Cardiac fibroblast (primary cell): ENCODE results near the gene PTPRT.
"Not testable (repeated sequence)": the region's sequence is repeated elsewhere in the genome, so short reads cannot be mapped to it uniquely, and the experiment has no call there.

Experiments used
- DNase-seq, 2 donors: peaks; one replicate each; pipeline versions ENCODE4 v3.0.0 to v3.0.0-alpha.2; 2010; ENCODE audit warnings: low read depth in 2 of 2
- H3K4me3 ChIP-seq, 2 donors: replicated peaks in 1 of 2; 1 replicate in 1 of 2; 2 replicates in 1 of 2; pipeline ENCODE4 v1.5.1; 2011; ENCODE audit warnings: low read depth in 2 of 2, low read length in 2 of 2, mild to moderate bottlenecking in 2 of 2, moderate library complexity in 1 of 2
- TF ChIP-seq, protein P1 (sequence below): IDR thresholded peaks from one replicate; pipeline ENCODE4 v1.5.1; 2011; ENCODE audit warnings: low read depth, mild to moderate bottlenecking, low read length, inconsistent platforms

The PTPRT gene

DNA sequence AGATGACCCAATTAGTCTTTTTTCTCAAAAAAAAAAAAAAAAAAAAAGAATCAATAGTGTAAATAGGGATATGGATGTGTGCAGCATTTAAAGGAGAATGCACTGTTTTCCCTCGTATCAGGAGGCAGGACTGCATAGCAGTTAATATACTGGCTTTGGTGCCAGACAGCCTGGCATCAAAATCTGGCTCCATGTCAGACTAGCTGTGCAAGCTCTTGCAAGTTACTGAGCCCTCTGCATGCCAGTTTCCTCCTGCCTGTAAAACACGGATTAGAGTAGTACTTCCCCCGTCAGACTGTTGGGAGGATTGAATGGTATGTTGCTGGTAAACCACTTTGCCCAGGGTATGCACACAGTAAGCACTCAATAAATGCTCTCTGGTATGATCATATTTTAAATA, 977.3 kb downstream of the PTPRT start:
- TF ChIP-seq, protein P1, sequence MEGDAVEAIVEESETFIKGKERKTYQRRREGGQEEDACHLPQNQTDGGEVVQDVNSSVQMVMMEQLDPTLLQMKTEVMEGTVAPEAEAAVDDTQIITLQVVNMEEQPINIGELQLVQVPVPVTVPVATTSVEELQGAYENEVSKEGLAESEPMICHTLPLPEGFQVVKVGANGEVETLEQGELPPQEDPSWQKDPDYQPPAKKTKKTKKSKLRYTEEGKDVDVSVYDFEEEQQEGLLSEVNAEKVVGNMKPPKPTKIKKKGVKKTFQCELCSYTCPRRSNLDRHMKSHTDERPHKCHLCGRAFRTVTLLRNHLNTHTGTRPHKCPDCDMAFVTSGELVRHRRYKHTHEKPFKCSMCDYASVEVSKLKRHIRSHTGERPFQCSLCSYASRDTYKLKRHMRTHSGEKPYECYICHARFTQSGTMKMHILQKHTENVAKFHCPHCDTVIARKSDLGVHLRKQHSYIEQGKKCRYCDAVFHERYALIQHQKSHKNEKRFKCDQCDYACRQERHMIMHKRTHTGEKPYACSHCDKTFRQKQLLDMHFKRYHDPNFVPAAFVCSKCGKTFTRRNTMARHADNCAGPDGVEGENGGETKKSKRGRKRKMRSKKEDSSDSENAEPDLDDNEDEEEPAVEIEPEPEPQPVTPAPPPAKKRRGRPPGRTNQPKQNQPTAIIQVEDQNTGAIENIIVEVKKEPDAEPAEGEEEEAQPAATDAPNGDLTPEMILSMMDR = no peak
- DNase-seq = no peak
- H3K4me3 ChIP-seq = no peak overlapping the region

DNA sequence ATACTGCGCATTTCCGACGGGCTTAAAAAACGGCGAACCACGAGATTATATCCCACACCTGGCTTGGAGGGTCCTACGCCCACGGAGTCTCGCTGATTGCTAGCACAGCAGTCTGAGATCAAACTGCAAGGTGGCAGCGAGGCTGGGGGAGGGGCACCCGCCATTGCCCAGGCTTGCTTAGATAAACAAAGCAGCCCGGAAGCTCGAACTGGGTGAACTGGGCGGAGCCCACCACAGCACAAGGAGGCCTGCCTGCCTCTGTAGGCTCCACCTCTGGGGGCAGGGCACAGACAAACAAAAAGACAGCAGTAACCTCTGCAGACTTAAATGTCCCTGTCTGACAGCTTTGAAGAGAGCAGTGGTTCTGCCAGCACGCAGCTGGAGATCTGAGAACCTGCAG, 983.1 kb downstream of the PTPRT start:
- H3K4me3 ChIP-seq, DNase-seq: not testable (repeated sequence)

DNA sequence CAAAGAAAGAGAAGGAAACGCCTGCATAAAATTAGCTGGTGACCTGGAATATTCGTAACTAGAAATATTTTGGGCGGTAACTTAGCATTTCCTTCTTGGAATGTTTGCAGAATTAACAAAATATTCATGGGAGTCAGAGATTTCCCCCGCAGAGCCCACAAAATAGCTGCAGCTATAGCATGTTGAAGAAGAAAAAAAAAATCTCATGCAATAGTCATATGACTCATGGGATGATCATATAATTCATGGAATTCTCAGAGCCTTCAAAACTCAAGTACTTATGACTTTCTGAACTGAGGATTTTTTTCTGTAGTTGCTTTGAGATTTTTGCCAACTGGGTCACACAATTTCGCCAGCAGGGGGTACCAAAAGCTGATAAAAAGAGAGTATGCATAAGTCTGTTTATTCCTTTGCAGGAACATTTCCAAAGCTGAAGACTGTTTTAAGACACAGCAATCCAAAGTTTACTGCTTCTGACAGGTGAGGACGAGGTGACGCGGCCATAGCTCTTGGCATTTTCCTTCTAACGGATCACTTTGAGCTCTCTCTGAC, 985.5 kb downstream of the PTPRT start:
- TF ChIP-seq, protein P1 = no peak
- no peak overlapping the region for H3K4me3 ChIP-seq
- DNase-seq = peak; percentile 0 to 3

DNA sequence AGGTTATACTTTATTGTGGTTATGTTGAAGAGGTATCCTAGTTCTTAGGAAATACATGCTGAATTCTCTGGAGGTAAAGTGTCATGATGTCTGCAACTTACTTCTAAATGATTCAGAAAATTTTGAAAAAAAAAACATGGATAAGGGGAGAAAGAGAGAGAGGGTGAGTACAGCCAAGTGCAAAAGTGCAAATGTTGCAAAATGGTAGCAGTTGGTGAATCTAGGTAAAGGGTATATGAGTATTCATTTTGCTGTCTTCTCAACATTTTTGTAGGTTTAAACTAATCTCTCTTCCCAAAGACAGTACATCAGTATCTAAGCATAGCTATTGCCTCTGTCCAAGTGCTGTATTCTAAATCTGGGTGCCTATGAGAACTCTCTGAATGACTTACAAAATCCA, 992.1 kb downstream of the PTPRT start:
- TF ChIP-seq, protein P1 = no peak
- no peak overlapping the region for H3K4me3 ChIP-seq
- DNase-seq = no peak

DNA sequence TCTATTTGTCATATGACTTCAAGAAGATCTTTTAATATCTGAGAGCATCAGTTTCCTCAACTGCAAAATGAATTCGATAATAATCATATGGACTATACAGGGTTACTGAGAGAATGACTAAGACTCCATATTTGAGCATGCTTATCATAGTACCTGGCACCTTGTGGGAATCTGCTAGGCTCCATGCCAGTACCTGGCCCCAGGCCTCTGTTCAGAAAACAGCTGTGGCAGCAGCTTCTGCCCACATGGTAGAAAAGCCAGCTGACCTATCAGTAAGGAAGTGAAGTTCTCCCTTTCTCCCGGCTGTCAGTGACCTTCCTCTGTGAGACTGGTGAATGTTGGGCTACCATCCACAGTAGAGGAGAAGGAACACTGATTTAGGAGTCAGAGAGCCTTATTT, 996.6 kb downstream of the PTPRT start:
- DNase-seq = no peak
- TF ChIP-seq, protein P1 = no peak
- no peak overlapping the region for H3K4me3 ChIP-seq

DNA sequence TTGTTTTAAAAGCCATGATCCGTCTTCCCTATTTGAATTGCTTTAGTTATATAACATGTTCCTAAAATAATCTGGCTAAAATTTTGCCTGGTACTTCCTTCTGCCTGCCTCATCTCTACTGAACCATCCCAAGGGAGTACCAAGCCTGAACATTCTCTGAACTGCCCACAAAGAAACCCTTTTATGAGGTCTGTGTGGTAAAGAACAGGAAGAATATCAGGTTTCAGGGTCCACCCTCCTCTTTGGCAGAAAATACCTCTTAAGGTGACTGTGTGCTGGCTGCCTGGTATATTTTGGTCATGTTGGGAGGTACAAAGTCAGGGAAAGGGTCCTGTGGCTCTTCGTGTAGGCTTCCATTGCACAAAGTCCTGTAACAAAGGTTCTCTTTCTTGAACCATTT, 997.4 kb downstream of the PTPRT start:
- TF ChIP-seq, protein P1 = no peak
- H3K4me3 ChIP-seq = no peak overlapping the region
- no peak for DNase-seq

DNA sequence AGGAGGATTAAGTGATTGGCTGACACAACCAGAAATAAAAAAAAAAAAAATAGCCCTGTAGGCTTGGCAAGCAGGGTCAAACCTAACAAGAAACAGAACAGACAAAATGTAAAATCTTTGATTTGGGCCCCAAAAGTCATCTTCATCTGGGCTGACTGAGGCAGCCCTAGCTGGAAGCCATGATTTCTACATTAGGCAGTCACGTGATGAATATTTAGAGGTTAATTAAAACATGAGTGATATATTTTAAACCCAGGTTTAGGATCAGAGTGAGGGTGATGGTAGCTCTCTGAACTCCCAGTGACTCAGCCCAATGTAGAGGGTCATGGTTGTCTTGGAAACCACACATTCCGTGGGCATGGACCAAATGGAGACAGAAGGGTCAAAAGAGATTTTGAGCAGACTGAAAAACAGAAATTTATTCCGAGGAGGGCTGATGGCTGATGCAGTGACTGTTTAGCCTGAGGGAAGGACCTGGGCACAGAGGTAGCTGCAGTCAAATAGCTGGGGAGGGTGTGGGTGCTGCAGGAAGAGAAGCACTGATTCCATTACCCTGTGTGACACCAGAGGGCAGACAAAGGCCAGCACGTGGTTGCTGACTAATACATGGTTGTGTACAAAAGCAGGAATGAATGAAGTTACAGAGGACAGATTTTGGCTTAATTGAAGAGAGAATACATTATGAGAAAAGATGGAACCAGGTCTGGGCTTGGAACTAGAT, 998.4 kb downstream of the PTPRT start:
- TF ChIP-seq, protein P1 = no peak
- no peak overlapping the region for H3K4me3 ChIP-seq
- no peak for DNase-seq
